ENCODE data around the gene GDF7.

Gene GDF7

DNA sequence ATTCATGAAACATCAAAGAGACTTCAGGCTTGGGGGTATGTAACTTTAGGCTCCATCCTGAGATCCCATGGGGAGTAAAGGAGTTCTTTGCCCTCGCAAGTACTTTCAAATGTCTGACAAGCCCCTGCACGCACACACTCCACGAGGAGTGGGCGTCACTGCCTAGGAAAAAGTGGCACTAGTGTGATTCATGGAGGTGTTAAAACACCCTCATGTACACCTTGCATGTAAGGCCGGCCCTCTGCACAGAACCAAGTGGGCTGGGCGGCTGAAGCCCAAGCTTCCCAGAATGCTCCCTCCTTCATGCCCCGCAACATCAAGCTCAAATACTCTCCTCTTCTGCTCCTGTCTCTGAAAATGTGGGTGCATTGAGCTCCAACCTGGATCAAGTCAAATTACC, 23.9 kb upstream of the GDF7 start:
- H3K4me3 ChIP-seq (ENCODE audit: low read depth, low read length) = no peak overlapping the region

DNA sequence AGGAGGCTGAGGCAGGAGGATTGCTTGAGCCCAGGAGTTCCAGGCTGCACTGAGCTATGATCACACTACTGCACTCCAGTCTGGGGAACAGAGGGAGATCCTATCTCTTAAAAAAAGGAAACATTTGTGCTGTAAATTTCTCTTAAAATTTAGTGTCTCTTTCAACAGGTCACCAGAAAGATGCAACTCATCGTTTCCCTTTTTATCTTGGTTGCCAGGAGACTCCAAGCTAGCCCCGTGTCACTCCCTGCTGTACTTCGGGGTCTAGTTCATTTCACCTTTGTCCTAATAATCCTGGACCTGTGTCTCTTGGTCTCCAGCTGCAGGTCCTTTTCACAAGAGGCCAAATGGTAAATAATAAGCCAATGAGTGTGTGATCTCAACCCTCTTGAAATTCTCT, 23.1 kb upstream of the GDF7 start:
- no peak overlapping the region for H3K4me3 ChIP-seq (ENCODE audit: low read depth, low read length)

DNA sequence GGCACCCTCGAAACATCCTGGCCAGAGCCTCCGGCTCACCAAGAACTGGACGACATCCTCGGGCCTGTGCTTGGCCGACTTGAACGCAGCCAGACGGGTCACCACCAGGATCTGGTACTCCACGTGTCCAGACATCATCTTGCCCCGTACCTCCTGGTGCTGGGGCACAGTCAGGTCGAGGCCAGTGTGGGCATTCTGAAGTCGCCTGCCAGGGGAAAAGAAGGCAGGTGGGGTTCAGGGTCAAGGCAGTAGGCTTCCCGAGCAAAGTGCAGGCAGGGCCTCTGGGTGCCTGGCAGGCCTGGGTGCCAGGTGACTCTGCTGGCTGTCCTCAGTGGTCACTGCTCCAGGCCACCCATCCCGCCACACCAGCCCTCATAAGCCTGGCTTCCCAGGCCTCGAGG, 21.6 kb upstream of the GDF7 start:
- H3K4me3 ChIP-seq (ENCODE audit: low read depth, low read length) = no peak overlapping the region

DNA sequence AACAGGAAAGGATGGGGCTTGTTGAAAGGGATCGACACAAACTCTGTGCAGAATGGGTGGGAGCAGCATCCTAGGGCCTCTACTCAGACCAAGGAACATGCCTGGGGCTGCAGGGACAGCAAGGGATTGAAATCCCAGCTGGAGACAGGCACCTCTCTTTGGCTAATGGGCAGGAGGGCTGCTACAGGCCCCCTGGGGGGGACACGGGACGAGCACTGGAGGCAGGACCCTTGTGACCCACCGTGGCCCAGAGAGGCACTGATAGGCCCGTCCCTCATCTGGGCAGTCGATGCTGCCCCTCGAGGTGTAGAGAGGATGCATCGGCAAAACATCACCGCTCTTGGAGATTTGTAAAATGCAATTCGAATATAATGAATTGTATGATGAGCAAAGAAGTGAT, 21.2 kb upstream of the GDF7 start:
- no peak overlapping the region for H3K4me3 ChIP-seq (ENCODE audit: low read depth, low read length)

- no peak overlapping the region for H3K4me3 ChIP-seq (ENCODE audit: low read depth, low read length)
Measured at GRCh38 chr2:20646446-20646845, 20.5 kb upstream of the GDF7 start.

GRCh38 chr2:20647211-20647610, 19.7 kb upstream of the GDF7 start:
- no peak overlapping the region for H3K4me3 ChIP-seq (ENCODE audit: low read depth, low read length)

GRCh38 chr2:20647738-20648137, 19.2 kb upstream of the GDF7 start:
- no peak overlapping the region for H3K4me3 ChIP-seq (ENCODE audit: low read depth, low read length)

- no peak overlapping the region for H3K4me3 ChIP-seq (ENCODE audit: low read depth, low read length)
Measured at GRCh38 chr2:20648206-20648605, 18.7 kb upstream of the GDF7 start.

DNA sequence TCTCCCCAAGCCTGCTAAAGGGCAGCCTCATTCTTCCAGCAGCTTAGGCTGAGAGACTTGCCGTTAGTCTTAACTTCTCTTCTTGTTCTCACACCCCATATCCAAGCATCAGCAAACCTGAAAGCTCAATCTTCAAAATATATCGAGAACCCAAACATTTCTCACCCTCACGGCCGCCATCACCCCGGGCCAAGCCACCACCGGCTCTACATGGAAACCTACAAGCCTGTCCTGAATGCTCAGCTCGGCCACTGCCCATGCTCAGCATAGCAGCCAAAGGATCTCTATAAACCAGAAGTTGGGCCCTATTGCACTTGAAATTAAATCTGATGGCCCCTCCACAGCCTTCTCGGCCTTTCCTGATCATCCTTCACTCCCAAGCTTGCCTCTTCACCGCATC, 18.1 kb upstream of the GDF7 start:
- H3K4me3 ChIP-seq (ENCODE audit: low read depth, low read length) = no peak overlapping the region

- H3K4me3 ChIP-seq (ENCODE audit: low read depth, low read length) = no peak overlapping the region
Measured at GRCh38 chr2:20649576-20649975, 17.4 kb upstream of the GDF7 start.

DNA sequence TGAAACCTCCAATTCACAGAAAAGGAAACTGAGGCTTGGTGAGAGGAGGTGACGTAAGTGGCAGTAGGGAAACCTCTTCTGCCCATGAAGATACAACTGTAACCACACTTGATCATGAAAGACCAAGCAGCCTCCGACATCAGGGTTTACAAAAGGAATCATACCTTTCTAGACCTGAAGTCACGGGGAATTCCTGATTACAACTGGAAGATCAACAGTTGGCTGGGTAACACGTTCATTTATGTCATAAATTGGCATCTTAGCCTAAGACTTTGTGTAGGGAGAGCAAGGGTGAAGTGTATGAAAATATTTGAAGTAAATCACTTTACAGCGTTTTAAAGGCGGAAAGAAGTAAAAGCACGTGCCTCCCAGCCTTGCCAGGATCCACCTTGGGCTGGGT, 17.0 kb upstream of the GDF7 start:
- peak overlapping the region; percentile 62 for H3K4me3 ChIP-seq (ENCODE audit: low read depth, low read length)

DNA sequence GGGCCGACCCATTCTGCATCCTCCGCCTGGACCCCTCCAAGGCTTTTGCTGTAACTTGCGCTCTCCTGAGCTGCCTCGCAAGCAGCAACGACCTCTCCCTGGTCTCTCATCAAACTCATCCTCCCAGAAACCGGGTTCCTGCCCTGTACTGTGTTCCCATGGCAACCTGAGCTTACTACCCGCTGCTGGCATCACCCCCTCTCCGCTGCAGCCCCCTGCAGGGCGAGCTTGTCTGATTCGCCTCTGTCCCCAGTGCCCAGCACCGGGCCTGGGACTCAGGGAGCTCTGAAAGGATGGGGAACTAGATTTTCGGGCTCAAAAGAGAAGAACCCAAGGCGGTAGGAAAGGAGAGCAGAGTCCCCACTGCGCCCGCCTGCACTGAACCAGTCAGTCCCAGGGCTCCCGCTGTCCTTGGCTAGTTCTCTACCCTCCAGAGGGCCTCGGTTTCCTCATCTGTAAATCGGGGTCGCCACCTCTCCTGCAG, 16.5 kb upstream of the GDF7 start:
- peak overlapping the region; percentile 62 for H3K4me3 ChIP-seq (ENCODE audit: low read depth, low read length)

GRCh38 chr2:20650877-20651730, 15.8 kb upstream of the GDF7 start, which contains the start of gene HS1BP3:
Gene HS1BP3 (minus strand): TSS chr2:20651098. CDS start chr2:20651063, 35 bp downstream.
- H3K4me3 ChIP-seq (ENCODE audit: low read depth, low read length) = peak within 1 kb of the TSS; percentile 62

- no peak overlapping the region for H3K4me3 ChIP-seq (ENCODE audit: low read depth, low read length)
Measured at GRCh38 chr2:20651731-20652099, 15.2 kb upstream of the GDF7 start.

GRCh38 chr2:20652141-20652540, 14.8 kb upstream of the GDF7 start:
- no peak overlapping the region for H3K4me3 ChIP-seq (ENCODE audit: low read depth, low read length)

DNA sequence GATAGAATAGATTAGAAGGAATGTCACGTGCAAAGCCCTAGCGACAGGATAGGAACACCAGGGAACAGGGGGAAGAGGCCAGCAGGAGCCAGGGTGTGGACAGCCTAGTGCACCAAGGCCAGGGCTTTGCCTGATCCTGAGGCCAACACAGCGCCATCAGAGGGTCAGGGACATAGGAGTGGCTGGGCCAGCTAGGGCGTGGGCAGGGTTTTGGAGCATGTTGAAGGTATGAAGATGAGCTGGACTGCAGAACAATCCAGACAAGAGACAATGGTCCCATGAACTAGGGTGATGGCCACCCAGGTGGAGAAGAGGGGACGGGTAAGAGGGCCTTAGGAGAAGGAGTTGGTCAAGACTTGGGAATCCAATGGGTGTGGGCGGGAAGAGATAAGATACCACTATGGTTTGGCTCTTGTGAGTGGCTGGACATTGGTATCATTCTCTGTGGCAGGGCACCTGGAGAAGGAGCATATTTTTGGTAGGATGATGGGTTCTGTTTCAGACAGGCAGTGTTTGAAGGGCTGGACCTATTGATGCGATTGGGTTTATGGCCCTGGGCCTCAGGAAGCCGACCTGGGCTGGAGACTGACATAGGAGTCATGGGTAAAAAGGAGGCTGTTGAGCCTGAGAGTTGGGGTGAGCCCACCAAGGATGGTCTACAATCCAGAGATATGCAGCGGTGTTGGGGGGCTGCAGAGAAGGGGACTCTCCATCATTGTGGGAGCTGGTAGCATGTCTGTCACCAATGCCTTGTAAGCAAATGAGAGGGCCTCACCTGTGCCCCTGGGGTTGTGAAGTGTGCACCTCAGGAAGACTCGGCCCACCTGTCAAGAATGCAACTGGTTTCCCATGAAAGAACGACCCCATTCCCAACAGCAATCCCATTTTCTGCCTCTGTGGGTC, 14.0 kb upstream of the GDF7 start:
- H3K4me3 ChIP-seq (ENCODE audit: low read depth, low read length) = no peak overlapping the region

- no peak overlapping the region for H3K4me3 ChIP-seq (ENCODE audit: low read depth, low read length)
Measured at GRCh38 chr2:20653695-20654534, 13.0 kb upstream of the GDF7 start.

- H3K4me3 ChIP-seq (ENCODE audit: low read depth, low read length) = no peak overlapping the region
Measured at GRCh38 chr2:20654535-20654813, 12.5 kb upstream of the GDF7 start.

- H3K4me3 ChIP-seq (ENCODE audit: low read depth, low read length) = no peak overlapping the region
Measured at GRCh38 chr2:20656561-20656960, 10.4 kb upstream of the GDF7 start.

DNA sequence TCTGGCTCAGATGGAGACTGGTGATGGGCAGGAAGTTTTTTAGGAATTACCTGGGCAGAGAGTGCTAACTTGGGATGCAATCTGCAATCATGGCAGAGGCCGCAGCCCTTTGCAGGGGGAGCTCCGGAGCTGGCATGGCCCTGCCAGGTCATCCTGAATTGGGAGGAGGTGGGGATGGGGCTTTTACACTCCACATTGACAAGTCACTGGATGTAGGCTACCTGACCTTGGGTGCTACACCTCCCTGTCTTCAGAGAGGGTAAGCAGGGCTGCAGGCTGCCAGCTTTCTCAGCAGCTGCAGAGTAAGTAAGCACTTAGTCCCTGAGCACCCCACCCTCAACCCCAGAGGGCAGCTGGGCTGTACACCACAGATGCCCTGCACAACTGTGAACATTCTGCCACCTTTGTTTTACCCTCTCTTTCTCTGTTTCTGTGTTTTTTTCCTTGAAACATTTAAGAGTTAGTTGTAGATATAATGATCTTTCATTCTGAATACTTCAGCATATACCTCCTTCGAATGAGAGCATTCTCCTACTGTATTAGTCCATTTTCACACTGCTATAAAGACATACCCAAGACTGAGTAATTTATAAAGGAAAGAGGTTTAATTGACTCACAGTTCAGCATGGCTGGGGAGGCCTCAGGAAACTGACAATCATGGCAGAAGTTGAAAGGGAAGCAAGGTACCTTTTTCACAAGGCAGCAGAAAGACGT, 9.3 kb upstream of the GDF7 start:
- H3K4me3 ChIP-seq (ENCODE audit: low read depth, low read length) = no peak overlapping the region

Data from iPS-11a (cell line).